K562 (cell line): ENCODE data around the gene SAE1. TPM values are rescaled to one million over a fixed set of nuclear protein-coding genes. Genes with fewer than 3 reads are reported as not detected.

ENCODE experiments used
- BRF1 ChIP-seq: IDR thresholded peaks from 3 replicates; pipeline ENCODE4 v1.6.1; 2011; ENCODE audit warnings: borderline replicate concordance, mild to moderate bottlenecking; ENCODE audit not compliant: insufficient read length; ENCODE audit errors: extremely low read depth
- CCNT2 ChIP-seq: IDR thresholded peaks from 2 replicates; pipeline ENCODE4 v1.6.1; 2011; ENCODE audit warnings: borderline replicate concordance, low read depth, mild to moderate bottlenecking, moderate library complexity, mixed read lengths, low read length; ENCODE audit not compliant: insufficient read length; ENCODE audit errors: extremely low read depth
- CHD2 ChIP-seq: IDR thresholded peaks from 2 replicates; pipeline ENCODE4 v1.6.1; 2011; ENCODE audit warnings: low read depth, low read length
- ERF ChIP-seq: fragments of 450-650 bp; formaldehyde crosslinking; IDR thresholded peaks from 2 replicates; pipeline ENCODE4 v1.4.0; 2020; ENCODE audit warnings: mild to moderate bottlenecking, mixed read lengths
- ESRRA ChIP-seq: fragments of 450-650 bp; IDR thresholded peaks from 2 replicates; pipeline ENCODE4 v1.6.1; 2014; ENCODE audit warnings: low read depth, mild to moderate bottlenecking, moderate library complexity, borderline replicate concordance
- MED1 ChIP-seq: sonication (generic); formaldehyde crosslinking; IDR thresholded peaks from 2 replicates; pipeline ENCODE4 v1.8.1; 2023; ENCODE audit warnings: missing genetic modification reagents, borderline replicate concordance
- MNT ChIP-seq, 2 experiments: fragments of 450-650 bp; conservative IDR thresholded peaks; 2 replicates each; pipeline ENCODE4 v1.6.1; 2017; ENCODE audit warnings: mild to moderate bottlenecking in 2 of 2, moderate library complexity in 2 of 2
- NFATC3 ChIP-seq: fragments of 450-650 bp; IDR thresholded peaks from 2 replicates; pipeline ENCODE4 v1.6.1; 2017; ENCODE audit warnings: mild to moderate bottlenecking
- NFIC ChIP-seq: fragments of 450-650 bp; IDR thresholded peaks from 2 replicates; pipeline ENCODE4 v1.6.1; 2017; ENCODE audit warnings: mild to moderate bottlenecking, inconsistent platforms
- RBM15 ChIP-seq: fragments of 200-400 bp; formaldehyde crosslinking; IDR thresholded peaks from 2 replicates; pipeline ENCODE4 v1.6.1; 2018; ENCODE audit warnings: mild to moderate bottlenecking, low read length, moderate library complexity; ENCODE audit not compliant: insufficient read depth
- RBM22 ChIP-seq: fragments of 200-400 bp; formaldehyde crosslinking; IDR thresholded peaks from 2 replicates; pipeline ENCODE4 v1.6.1; 2018; ENCODE audit warnings: low read length, low read depth; ENCODE audit not compliant: poor library complexity, severe bottlenecking
- TCF7L2 ChIP-seq: fragments of 150-350 bp; IDR thresholded peaks from 2 replicates; pipeline ENCODE4 v1.6.1; 2016; ENCODE audit warnings: low read depth, mild to moderate bottlenecking, low read length, moderate library complexity
- UBTF ChIP-seq, 2 experiments: IDR thresholded peaks; 2 replicates each; pipeline ENCODE4 v1.6.1; 2012; ENCODE audit warnings: improper control_type of control experiment in 2 of 2, low read depth in 2 of 2, low read length in 2 of 2, borderline replicate concordance in 1 of 2
- ZC3H4 ChIP-seq: sonication (generic); formaldehyde crosslinking; IDR thresholded peaks from 2 replicates; pipeline ENCODE4 v1.9.0; 2021; ENCODE audit warnings: missing genetic modification reagents, borderline replicate concordance
- ZNF316 ChIP-seq: fragments of 450-650 bp; IDR thresholded peaks from 2 replicates; pipeline ENCODE4 v1.6.1; 2016
- ZNF696 ChIP-seq: fragments of 250-450 bp; sonication (Bioruptor Pico); conservative IDR thresholded peaks from 2 replicates; pipeline ENCODE4 v1.4.0; 2020; ENCODE audit warnings: mild to moderate bottlenecking, moderate library complexity
- polyA plus RNA-seq, 8 experiments: library from polyadenylated mRNA; depleted of rRNA in 4 of 8; stranded (reverse) in 5 of 8; unstranded in 3 of 8; fragments of >200 nt; fragmentation: Nextera tagmentation in 2 of 8; fragmentation: Illumina TruSeq in 1 of 8; extraction: Ambion mirVana in 2 of 8; extraction: Trizol in 1 of 8; gene quantifications; 2 replicates each; pipeline versions ENCODE4 v1.2.1 to v1.2.3, GENCODE V29; 2011 to 2014; ENCODE audit warnings: inconsistent platforms in 1 of 8, missing spikeins in 1 of 8
- total RNA-seq, 7 experiments: library from RNA; depleted of rRNA in 6 of 7; stranded (reverse); fragments of >200 nt in 6 of 7; fragmentation: Illumina TruSeq in 2 of 7; extraction: Trizol in 2 of 7; gene quantifications; 2 replicates each; pipeline versions ENCODE4 v1.2.1 to v1.2.3, GENCODE V29; 2011 to 2021; ENCODE audit warnings: low replicate concordance in 1 of 7
- TF ChIP-seq, protein P1 (sequence below): sonication (generic); formaldehyde crosslinking; IDR thresholded peaks from 2 replicates; pipeline ENCODE4 v1.8.1; 2023; ENCODE audit warnings: mild to moderate bottlenecking, missing genetic modification reagents
- TF ChIP-seq, protein P2 (sequence below): sonication (generic); formaldehyde crosslinking; IDR thresholded peaks from 2 replicates; pipeline ENCODE4 v1.8.1; 2022; ENCODE audit warnings: missing genetic modification reagents
- TF ChIP-seq, protein P3 (sequence below): IDR thresholded peaks from 2 replicates; pipeline ENCODE4 v1.6.1; 2011; ENCODE audit warnings: borderline replicate concordance, low read depth, mild to moderate bottlenecking, moderate library complexity, low read length; ENCODE audit not compliant: insufficient read depth, poor library complexity, severe bottlenecking

SAE1 gene
- total and polyA plus RNA-seq, 9 of the 15 experiments (the other 6 are each of a cell fraction or from before 2014, with no cell fraction given): 82.8 to 299 (median 217) TPM

DNA sequence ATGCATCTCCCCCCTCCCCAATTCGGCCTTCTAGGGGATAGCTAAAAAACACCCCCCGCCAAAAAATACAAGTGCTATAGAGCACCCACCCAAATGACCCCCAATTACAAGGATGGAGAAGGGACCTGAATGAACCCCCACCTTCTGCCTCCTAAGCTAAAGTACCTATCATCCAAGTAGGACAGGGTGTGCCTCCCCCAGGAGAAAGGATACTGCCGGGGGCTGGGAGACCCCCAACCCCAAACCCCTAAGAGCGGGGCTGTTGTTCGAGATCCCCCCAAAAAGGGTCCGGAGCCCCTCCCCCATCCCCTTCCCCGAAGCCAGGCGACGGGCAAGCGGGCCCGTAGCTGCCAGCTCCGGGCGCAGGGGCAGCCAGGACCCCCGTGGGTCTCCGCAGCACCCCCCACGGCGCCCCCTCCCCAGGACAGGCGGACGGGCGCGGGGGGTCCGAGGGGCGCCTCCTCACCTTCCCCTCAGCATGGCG is 18.9 kb upstream of the SAE1 start (continued):
- TF ChIP-seq CCNT2 (peak; percentile 66), TCF7L2 (no peak), BRF1 (no peak), RBM15 (no peak), ZC3H4 (CRISPR knock-in tag) (no peak), NFATC3 (no peak), CHD2 (0 out of 2 replicates have a peak, but pooled peaks have one; percentile 16), NFIC (no peak), ZNF696 (CRISPR knock-in tag) (no peak), ESRRA (no peak), RBM22 (peak; percentile 92), ERF (CRISPR knock-in tag) (no peak), MED1 (no peak), MNT (conservative IDR thresholded peaks at IDR 0.05) (peak in 1 of 2 experiments; percentile 60; a peak in 2 of 4 replicates), UBTF (IDR thresholded peaks at IDR 0.05; ENCODE audit: borderline replicate concordance in 1 of 2, low read depth in 2 of 2, low read length in 2 of 2) (peak in 1 of 2 experiments; percentile 3; a peak in 1 of 4 replicates), ZNF316 (no peak)
- TF ChIP-seq, protein P1, sequence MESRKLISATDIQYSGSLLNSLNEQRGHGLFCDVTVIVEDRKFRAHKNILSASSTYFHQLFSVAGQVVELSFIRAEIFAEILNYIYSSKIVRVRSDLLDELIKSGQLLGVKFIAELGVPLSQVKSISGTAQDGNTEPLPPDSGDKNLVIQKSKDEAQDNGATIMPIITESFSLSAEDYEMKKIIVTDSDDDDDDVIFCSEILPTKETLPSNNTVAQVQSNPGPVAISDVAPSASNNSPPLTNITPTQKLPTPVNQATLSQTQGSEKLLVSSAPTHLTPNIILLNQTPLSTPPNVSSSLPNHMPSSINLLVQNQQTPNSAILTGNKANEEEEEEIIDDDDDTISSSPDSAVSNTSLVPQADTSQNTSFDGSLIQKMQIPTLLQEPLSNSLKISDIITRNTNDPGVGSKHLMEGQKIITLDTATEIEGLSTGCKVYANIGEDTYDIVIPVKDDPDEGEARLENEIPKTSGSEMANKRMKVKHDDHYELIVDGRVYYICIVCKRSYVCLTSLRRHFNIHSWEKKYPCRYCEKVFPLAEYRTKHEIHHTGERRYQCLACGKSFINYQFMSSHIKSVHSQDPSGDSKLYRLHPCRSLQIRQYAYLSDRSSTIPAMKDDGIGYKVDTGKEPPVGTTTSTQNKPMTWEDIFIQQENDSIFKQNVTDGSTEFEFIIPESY (CRISPR knock-in tag): 0 out of 2 replicates have a peak, but pooled peaks have one; percentile 9
- TF ChIP-seq, protein P2, sequence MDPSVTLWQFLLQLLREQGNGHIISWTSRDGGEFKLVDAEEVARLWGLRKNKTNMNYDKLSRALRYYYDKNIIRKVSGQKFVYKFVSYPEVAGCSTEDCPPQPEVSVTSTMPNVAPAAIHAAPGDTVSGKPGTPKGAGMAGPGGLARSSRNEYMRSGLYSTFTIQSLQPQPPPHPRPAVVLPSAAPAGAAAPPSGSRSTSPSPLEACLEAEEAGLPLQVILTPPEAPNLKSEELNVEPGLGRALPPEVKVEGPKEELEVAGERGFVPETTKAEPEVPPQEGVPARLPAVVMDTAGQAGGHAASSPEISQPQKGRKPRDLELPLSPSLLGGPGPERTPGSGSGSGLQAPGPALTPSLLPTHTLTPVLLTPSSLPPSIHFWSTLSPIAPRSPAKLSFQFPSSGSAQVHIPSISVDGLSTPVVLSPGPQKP (CRISPR knock-in tag): no peak
- TF ChIP-seq, protein P3, sequence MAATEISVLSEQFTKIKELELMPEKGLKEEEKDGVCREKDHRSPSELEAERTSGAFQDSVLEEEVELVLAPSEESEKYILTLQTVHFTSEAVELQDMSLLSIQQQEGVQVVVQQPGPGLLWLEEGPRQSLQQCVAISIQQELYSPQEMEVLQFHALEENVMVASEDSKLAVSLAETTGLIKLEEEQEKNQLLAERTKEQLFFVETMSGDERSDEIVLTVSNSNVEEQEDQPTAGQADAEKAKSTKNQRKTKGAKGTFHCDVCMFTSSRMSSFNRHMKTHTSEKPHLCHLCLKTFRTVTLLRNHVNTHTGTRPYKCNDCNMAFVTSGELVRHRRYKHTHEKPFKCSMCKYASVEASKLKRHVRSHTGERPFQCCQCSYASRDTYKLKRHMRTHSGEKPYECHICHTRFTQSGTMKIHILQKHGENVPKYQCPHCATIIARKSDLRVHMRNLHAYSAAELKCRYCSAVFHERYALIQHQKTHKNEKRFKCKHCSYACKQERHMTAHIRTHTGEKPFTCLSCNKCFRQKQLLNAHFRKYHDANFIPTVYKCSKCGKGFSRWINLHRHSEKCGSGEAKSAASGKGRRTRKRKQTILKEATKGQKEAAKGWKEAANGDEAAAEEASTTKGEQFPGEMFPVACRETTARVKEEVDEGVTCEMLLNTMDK: no peak
